ENCODE results near the gene CELF2.
"Not testable (repeated sequence)": the region's sequence is repeated elsewhere in the genome, so short reads cannot be mapped to it uniquely, and the experiment has no call there.

CELF2 gene

DNA sequence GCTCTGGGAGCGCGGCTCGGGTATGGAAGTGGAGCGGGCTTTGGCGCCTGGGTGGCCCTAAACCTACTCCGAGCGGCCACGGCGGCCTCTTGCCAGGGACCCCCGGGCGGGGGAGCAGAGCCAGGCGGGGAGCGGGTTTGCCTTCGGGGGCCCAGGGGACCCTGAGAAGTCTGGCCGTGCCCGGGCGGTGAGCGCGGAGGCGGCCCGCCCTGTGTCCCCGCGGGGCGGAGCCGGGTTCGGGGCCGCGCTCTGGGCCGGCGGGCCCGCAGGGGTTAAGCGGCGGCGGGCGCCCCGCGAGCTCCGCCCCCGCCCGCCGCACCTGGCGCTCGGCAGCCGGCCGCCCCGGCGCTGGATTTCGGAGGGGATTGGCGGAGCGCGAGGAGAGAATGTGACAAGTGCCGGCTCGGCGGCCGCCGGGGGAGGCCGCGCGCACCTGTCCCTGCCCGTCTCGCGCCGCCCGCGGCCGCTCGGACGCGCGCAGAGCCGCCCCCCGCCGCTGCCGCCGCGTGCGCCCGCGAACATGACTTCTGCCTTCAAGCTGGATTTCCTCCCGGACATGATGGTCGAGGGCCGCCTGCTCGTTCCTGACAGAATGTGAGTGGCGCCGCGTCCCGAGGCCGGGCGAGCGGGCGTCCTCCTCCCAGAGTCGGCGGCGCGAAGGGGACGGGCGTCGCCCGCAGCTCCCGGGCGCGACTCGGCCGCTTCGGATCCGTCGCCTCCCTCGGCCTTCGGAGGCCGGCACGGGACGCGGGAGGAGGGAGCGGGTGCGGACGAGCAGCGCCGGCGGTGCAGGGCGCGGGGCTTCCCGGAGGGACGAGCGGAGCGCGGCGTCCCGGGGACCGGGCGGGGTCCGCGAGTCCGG is at the start of gene CELF2:
CELF2 (plus strand) TSS at position 303 of the 862 bp plus-strand sequence; CDS start at position 521, 218 bp downstream.
- DNase-seq = peak; percentile 47

DNA sequence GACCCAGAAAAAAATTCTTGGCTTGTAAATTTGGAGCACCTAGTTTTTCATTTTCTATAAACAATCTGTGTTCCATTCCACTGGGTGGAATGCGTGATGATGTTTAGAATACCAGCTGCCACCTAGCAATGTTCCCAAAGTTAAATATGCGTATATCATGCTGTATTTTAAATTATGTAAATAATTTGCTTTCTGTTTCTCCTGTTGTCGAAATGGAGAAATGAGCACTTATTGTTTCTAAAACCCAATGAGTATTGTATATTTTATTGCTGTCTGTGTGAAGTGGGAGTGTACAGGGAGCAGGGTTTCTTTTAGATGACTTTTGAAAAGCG is 49.4 kb upstream of the CELF2 start:
- DNase-seq = no peak

DNA sequence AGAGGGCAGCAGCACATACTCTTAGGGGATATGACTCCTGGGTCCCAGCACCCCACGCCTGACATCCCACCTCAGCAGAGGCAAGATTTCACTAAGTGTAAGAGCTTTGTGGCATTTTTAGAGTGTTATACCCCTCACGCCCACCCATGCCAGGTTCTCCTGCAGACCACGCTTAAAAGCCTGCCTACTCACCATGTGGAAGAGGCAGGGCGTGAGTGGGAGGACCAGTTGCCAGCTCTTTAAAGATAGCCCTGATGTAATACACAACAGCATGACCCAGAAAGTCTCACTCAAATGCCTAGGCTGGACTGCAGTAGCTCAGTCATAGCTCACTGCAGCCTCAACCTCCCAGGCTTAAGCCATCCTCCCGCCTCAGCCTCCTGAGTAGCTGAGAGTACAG is 44.4 kb upstream of the CELF2 start:
- DNase-seq = no peak

DNA sequence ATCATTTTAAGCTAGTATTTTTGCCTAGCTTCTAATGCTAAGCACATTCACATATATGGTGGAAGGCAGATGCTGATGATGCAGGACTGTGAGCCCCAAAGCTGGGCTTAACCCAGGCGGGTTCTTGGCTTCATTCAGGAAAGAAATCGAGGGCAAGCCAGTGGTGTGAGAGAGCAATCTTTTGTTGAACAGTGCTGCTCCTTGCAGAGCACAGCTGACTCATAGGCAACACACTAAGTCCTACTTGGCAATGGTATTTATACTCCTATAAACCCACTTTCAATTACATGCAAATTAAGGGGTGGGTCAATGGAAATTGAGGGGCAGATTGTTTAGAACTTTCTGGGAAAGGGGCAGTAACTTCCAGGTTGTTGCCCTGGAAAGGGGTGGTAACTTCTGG is 42.0 kb upstream of the CELF2 start:
- no peak for DNase-seq

DNA sequence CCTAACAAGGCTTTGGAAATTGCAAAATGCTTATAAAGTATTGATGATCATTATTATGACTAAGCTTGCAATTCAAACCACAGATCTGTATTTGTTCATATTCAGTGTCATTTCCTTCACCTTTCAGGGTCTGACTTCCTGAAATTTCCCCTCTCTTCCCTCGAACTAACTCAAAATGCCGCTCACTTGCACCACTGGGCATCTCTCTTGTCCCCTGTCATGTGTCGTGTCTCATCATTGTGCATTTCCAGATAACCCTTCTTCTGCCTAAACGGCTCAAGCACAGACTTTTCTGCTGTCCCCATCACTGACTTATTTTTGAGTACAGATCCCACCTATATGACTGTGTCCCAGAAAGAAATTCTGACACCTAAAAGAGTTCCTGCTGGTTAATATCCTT is 41.0 kb upstream of the CELF2 start:
- no peak for DNase-seq

DNA sequence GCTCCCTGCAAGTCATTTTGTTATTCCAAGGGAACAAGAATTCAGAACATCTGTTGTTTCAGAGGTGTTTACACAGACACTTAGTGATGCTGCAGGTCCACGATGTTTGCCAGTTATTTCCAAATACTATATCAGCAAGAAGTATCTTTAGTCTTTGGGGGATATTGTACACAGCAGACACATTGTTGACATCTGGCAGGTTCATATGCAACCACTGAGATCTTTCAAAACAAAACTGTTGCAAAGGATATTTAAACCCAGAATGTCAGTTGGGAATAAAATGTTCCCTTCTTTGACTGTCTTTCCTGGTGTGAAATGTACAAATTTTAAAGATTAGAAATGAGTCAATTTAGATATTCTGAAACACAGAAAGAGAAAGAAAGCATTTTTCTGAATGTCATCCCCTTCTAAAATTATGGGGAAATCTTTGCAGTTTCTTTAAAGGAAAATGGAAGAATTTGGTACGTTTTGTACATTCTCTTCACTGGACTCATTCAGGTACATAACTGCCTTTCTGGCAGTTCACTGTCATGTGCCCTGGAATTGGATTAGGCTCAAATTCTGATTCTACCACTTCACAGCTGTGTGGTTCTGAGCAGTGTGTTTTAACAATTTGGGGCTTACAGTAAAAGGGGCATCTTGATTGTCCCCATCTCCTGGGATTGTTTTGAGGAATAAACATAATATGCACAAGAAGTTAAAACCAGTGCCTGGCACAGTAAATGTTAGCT is 40.3 kb upstream of the CELF2 start:
- no peak for DNase-seq

DNA sequence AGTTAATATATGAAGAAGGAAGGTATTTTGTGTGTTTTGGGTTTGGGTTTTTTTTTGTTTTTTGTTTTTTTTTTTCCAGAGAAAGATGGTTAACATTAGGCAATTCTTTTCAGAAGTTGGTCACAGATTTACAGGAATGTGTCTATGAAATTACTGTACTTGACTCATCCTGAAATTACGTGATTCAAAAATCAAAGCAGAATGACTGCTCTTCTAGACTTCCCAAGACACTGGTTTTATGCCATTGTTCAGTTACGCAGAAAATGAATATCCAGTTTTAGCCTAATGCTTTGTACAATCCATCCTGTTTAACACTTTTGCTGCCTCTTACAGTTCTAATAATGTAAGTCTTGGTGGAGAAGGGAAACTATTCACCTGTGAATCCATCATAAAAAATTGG is 39.7 kb upstream of the CELF2 start:
- DNase-seq = no peak

DNA sequence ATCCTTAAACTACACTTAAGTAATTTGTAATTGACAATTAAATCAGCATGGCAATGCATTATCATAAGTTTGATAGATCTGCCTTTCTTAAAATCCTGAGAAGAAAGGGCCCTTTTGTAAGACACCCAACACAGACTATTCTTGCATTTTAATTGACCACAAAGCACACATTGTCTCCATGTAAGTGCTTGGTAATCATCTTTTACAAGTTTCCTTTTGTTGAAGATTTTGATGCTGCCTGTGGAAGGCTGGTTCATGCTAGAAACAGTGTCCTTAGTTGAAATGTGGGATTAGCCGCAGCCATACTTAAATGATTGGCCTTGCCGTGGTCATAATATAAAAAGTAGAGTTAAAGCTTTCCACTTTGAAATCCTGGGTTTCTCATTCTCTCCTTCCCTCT is 32.3 kb upstream of the CELF2 start:
- no peak for DNase-seq

DNA sequence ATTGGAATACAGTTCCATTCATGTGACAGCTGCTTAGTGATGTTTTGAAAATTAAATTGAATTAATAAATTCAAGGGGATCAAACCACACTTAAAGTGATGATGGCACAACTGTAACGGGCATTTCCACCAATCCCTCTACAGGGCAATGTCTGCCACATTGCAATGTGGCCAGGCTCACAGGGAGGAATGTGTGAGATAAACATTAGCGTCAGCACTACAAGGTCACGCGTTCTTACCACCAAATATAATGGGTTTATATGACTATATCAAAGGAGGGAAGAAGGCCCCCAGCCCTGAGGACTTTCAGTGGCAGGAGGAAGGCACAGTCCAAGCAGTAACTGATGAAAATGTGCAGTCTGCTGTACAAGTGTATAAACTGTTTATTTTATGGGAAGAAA is 31.1 kb upstream of the CELF2 start:
- DNase-seq = no peak

DNA sequence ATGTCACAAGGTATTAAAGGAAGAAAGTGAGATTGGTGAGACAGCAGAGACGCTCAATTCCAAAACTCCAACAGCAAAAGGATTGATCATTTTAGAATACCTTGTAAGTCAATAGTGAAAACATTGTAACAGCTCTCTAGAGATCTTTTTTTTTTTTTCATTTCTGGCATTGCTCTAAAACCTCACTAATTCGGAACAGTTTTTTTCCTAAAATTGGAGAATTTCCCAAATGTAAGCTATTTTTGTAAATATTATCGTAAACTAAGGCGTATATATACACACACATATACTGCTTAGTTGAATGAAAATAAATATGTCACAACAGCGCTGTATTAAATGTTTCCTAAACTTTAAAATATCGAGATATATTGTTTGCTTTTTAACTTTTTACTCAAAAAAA is 30.6 kb upstream of the CELF2 start:
- no peak for DNase-seq

DNA sequence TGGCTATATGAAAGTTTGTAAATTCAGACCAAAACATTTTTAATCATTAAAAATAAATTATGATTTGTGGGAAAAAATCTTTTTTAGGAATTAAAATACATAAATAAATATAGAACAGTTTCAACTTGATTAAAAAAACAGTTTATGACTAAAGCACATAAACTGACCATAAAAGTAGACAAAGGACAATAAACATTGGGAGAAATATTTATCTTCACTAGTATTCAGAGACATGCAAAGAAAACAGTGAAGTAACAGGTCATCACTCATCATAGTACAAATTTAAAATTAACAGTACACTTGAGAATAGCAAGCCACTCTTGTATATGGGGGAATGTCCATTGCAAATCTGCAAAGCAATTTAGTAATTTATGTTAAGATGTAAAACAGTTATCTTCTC is 28.0 kb upstream of the CELF2 start:
- DNase-seq = no peak

DNA sequence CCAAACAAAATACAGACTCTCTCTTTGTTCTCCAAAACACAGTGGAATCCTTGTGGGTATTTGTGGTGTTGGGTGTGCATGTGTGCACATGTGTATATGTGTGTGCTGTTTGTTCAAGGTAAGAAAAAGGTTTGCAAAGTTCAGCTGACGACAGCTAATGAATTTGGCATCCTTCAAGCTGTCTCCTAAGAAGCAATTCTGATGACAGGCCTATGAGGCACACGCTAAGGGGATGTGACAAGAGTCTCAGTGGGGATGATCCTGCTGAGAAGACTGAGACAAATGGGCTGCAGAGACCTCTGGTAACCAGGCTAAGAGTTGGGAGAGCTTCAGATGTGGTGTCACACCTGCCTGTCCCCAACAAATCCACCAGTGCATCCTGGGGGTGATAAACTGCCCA is 26.5 kb upstream of the CELF2 start:
- DNase-seq = no peak

DNA sequence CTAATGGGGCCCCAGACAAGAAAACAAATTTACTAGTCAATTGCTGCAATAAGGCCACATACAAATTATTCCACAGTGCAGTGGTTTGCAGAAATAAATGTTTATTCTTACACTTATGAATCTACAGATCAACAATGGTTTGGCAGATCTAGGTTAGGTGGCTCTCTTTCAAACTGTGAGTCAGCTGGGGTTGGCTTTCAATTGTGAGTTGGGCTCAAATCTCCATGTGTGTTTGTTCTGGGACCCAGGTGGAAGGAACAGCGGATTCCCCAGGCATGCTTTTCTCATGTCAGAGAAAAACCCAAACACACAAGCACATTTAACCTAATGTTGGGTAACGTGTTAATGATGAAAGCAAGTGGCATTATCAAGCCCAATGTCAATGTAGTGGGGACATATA is 25.6 kb upstream of the CELF2 start:
- no peak for DNase-seq

DNA sequence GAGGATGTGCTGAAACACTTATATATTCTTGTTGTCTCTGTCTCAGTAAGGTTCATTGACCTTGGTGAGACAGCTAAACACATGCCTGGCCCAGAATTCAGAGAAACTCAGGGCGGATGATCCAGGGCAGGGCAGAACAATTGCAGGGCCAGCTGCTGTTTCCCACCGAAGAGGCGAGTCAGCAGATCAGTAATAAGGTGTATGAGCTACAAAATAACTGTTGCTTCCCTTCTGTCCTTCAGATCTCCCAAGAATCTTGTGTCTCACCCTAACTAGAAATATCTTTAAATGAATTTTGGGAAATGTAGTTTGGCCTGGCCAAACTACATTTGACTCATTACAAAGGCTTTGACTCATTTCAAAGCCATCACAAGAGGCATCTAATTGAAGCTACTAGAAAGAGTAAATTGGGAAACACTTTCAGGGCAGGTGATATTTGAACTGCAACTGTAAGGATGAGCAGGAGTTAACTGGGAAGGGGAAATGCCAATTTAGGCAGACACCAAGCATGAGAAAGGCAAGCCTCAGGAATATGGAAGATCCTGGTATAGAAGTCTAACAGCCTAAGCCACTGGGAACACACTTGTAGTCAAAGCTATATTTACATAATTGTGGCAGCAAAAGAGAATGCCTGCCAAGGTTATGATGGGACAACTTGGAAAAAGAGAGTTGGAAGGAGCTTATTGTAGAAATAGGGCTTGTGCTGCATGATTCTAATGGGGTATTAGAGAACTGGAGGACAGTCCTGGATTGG is 24.5 kb upstream of the CELF2 start:
- no peak for DNase-seq

DNA sequence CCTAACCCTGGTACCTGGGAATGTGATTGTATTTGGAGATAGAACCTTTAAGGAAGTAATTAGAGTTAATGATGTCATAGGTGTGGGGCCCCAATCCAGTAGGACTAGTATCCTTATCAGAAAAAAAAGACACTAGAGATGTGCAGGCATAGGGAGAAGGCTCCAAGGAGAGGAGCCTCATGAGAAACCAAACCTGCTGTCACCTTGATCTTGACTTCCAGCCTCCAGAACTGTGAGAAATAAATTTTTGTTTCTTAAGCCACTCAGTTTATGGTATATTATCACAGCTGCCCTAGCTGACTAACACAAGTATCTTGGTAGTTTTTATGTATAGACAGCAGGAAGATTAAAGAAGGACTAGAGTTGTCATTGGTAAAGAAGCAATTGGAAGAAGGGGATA is 23.9 kb upstream of the CELF2 start:
- no peak for DNase-seq

DNA sequence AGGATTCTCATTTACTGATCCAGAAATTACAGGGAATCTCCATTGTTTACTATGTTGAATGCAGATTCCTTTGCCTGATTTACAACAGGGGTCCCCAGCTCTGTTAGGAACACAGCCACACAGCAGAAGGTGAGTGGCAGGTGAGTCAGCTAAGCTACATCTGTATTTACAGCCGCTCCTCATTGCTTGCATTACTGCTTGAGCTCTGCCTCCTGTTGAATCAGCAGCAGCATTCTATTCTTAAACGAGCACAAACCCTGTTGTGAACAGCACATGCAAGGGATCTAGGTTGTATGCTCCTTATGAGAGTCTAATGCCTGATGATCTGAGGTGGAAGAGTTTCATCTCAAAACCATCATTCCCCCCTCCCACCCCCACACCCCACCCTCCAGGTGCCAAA is 23.3 kb upstream of the CELF2 start:
- no peak for DNase-seq

DNA sequence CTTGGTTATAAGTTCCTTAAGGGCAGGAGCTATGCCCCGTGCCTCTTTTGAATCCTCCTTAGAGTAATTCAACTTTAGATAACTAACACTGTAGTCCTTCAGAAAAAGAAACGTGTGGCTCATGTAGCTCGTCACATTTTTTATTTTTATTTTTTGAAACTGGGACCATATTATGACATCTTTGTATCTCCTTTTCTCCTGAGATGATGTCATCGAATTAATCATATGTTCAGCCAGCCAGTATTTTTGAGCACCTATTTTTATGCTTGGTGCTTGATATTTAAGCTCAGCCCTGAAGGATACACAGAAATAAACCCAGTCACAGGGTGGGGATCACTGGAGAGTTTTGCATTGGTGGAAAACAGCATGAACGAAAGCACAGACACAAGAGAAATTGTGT is 22.6 kb upstream of the CELF2 start:
- DNase-seq = no peak

DNA sequence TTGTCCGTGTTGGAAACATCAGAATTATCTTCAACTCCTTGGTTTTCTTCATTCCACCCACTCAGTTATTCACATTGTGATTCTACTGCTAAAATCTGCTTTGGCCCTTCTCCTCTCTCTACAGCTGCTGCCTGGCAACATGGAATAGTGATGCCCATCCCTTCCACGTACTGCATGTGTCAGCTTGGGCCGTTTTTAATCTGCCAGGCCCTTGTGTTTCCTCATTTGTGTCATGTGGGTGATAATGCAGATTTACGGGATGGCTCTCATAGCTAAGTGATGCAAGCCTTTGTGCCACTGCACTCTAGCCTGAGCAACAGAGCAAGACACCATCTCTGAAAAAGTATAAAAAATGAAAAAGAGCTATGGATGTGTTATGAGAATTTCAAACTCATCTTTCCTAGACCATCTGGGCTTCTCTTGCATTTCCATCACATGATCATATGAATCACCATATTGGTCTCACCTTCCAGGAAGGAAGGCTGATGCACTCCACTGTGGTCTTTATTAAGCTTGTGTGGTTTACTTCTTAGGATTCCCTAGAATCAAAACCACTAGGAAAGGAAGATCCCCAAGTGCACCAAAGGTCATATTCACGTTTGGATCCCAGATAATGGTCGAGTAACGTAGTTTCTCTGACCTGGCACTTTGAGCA is 20.6 kb upstream of the CELF2 start:
- DNase-seq = no peak

DNA sequence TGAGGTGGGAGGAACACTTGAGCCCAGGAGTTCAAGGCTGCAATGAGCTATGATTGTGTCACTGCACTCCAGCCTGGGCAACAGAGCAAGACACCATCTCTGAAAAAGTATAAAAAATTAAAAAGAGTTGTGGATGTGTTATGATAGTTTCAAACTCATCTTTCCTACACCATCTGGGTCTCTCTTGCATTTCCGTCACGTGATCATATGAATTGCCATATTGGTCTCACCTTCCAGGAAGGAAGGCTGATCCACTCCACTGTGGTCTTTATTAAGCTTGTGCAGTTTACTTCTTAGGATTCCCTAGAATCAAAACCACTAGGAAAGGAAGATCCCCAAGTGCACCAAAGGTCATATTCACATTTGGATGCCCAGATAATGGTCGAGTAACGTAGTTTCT is 18.2 kb upstream of the CELF2 start:
- not testable (repeated sequence) for DNase-seq

DNA sequence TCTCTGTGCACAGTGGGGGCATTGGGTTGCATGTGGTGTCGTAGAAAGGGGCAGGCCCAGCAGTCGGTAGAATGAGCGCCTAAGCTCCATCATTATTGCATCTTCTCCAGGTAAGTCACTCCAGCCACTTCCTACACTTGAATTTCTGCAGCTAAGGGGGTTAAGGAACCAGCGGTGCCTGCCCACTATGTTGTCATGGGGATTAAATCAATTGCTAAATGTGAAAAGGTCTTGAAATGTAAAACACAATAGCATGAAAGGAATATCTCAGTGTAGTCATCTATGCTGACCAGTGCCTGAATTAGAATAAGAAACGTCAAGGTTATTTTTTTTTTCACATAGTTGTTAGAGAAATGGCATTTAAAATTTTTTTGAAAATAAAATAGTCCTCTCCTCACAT is 15.2 kb upstream of the CELF2 start:
- no peak for DNase-seq

DNA sequence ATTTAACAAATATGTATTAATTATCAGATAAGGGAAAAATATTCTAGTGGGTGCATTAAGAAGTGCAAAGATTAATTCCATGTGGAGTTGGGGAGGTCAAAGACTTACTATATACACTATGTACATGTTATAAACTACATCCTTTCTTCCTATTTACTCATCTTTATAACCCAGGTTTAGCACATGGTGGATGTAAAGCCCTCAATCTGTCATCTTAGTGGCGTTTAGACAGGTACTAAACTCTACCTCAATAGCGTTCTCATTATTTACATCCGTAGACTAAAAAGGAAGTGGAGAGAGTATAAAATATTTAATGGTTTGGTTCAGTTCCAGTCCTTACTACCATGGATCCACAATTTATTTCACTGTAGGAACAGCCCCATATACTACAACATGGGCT is 14.8 kb upstream of the CELF2 start:
- DNase-seq = no peak

DNA sequence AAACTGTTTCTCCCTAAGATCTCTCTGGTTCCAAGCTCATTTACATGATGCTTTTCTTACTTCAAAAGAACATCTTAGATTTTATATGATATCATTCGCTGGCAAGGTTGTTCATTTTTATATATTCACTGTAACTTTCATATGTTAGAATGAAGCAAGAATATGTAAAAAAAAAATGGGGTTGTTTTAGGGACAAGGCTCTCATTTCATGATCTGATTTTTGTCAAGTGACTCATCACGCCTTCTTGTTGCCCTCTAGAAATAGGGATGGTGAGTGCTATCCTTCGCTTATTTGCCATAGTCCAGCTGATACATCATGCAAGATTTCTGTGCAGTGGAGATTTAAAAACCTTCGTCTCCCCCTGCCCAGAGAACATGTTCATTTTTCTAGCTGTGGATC is 14.0 kb upstream of the CELF2 start:
- DNase-seq = no peak
